IMR-90 (cell line): ENCODE measurements around the gene ANP32B. TPM values are rescaled to one million over a fixed set of nuclear protein-coding genes. Genes with fewer than 3 reads are reported as not detected.

Experiments used
- ATAC-seq: fragments of 200-7000 bp; cut with Tn5 transposase; 2 replicates; pipeline ENCODE4 v1.9.1; 2020; ENCODE audit warnings: low read depth, mild to moderate bottlenecking, moderate library complexity
- BruUV-seq: library from RNA; stranded (reverse); fragments of 400-500 nt; replicated peaks from 2 replicates; lab custom pipeline; 2021; lab: Mats Ljungman, UMichigan
- CTCF ChIA-PET: fragments of 300-600 bp; formaldehyde crosslinking; extraction: SDS; loops from one replicate; lab custom pipeline; 2021; ENCODE audit warnings: antibody characterized with exemption; lab: Yijun Ruan, JAX
- POLR2A ChIA-PET: fragments of 300-600 bp; sonication (Branson Sonifier 250); formaldehyde crosslinking; loops from one replicate; lab custom pipeline; 2022; ENCODE audit warnings: antibody characterized with exemption; ENCODE audit not compliant: unreplicated experiment; lab: Charles Lee
- DNase-seq: peaks from one replicate; pipeline ENCODE4 v3.0.0; 2013
- H2AFZ ChIP-seq: replicated peaks from 2 replicates; pipeline ENCODE3; 2013; ENCODE audit warnings: low read length, mild to moderate bottlenecking; ENCODE audit not compliant: poor library complexity
- H2AK5ac ChIP-seq: 2 replicates; pipeline ENCODE4 v1.6.1; 2013; ENCODE audit warnings: low read depth, low read length, inconsistent platforms
- H2AK9ac ChIP-seq: replicated peaks from 2 replicates; pipeline ENCODE3; 2013; ENCODE audit warnings: mild to moderate bottlenecking, low read depth, low read length, moderate library complexity; ENCODE audit not compliant: poor library complexity
- H2BK120ac ChIP-seq: 2 replicates; pipeline ENCODE4 v1.6.1; 2013; ENCODE audit warnings: low read depth, low read length, inconsistent platforms
- H2BK15ac ChIP-seq: 3 replicates; pipeline ENCODE4 v1.6.1; 2013; ENCODE audit warnings: low read depth, low read length, inconsistent platforms
- H2BK20ac ChIP-seq: 2 replicates; pipeline ENCODE4 v1.6.1; 2013; ENCODE audit warnings: low read depth, mild to moderate bottlenecking, inconsistent platforms, low read length, moderate library complexity
- H2BK5ac ChIP-seq: 2 replicates; pipeline ENCODE4 v1.6.1; 2013; ENCODE audit warnings: mild to moderate bottlenecking, low read depth, low read length, inconsistent platforms; ENCODE audit not compliant: poor library complexity, severe bottlenecking
- H3K14ac ChIP-seq: replicated peaks from 2 replicates; pipeline ENCODE4 v1.6.1; 2013; ENCODE audit warnings: low read depth, low read length, inconsistent platforms
- H3K18ac ChIP-seq: 2 replicates; pipeline ENCODE4 v1.6.1; 2013; ENCODE audit warnings: low read depth, low read length, control low read depth
- H3K23ac ChIP-seq: 2 replicates; pipeline ENCODE4 v1.6.1; 2013; ENCODE audit warnings: low read depth, low read length, inconsistent platforms
- H3K27ac ChIP-seq: 2 replicates; pipeline ENCODE4 v1.5.1; 2013; ENCODE audit warnings: mild to moderate bottlenecking, control low read depth, low read length; ENCODE audit not compliant: insufficient read depth
- H3K27me3 ChIP-seq: 2 replicates; pipeline ENCODE4 v1.6.1; 2013; ENCODE audit warnings: low read length; ENCODE audit not compliant: control insufficient read depth, insufficient read depth
- H3K36me3 ChIP-seq: 2 replicates; pipeline ENCODE4 v1.6.1; 2013; ENCODE audit warnings: low read length, mixed read lengths; ENCODE audit not compliant: control insufficient read depth, insufficient read depth
- H3K4ac ChIP-seq: 2 replicates; pipeline ENCODE4 v1.6.1; 2013; ENCODE audit warnings: low read depth, low read length, inconsistent platforms
- H3K4me1 ChIP-seq: 2 replicates; pipeline ENCODE4 v1.6.1; 2013; ENCODE audit warnings: low read length, mixed read lengths; ENCODE audit not compliant: control insufficient read depth, insufficient read depth
- H3K4me2 ChIP-seq: 2 replicates; pipeline ENCODE4 v1.6.1; 2013; ENCODE audit warnings: low read depth, mild to moderate bottlenecking, control low read depth, low read length, moderate library complexity
- H3K4me3 ChIP-seq: 2 replicates; pipeline ENCODE4 v1.5.1; 2013; ENCODE audit warnings: low read depth, mild to moderate bottlenecking, control low read depth, low read length, moderate library complexity; ENCODE audit not compliant: insufficient read depth
- H3K56ac ChIP-seq: 2 replicates; pipeline ENCODE4 v1.6.1; 2013; ENCODE audit warnings: low read length, inconsistent platforms; ENCODE audit not compliant: insufficient read depth; ENCODE audit errors: extremely low read depth
- H3K79me1 ChIP-seq, 2 experiments: 2 replicates each; pipeline ENCODE4 v1.6.1; 2013; ENCODE audit warnings: low read length in 2 of 2, inconsistent platforms in 1 of 2, low read depth in 1 of 2
- H3K9ac ChIP-seq: 2 replicates; pipeline ENCODE4 v1.6.1; 2013; ENCODE audit warnings: low read depth, low read length, control low read depth
- H3K9me1 ChIP-seq: 2 replicates; pipeline ENCODE4 v1.6.1; 2013; ENCODE audit warnings: low read length, inconsistent platforms; ENCODE audit not compliant: insufficient read depth
- H3K9me3 ChIP-seq: 2 replicates; pipeline ENCODE4 v1.6.1; 2013; ENCODE audit warnings: low read length; ENCODE audit not compliant: control insufficient read depth, insufficient read depth
- H4K20me1 ChIP-seq: 2 replicates; pipeline ENCODE4 v1.6.1; 2013; ENCODE audit warnings: low read length, inconsistent platforms; ENCODE audit not compliant: insufficient read depth
- H4K5ac ChIP-seq: 2 replicates; pipeline ENCODE4 v1.6.1; 2013; ENCODE audit warnings: mild to moderate bottlenecking, low read depth, low read length, control low read depth
- H4K8ac ChIP-seq, 2 experiments: 2 replicates each; pipeline ENCODE4 v1.6.1; 2013; ENCODE audit warnings: low read depth in 2 of 2, low read length in 2 of 2, control low read depth in 1 of 2, inconsistent platforms in 1 of 2
- H4K91ac ChIP-seq: 2 replicates; pipeline ENCODE4 v1.6.1; 2013; ENCODE audit warnings: low read depth, low read length, inconsistent platforms; ENCODE audit not compliant: insufficient read depth
- CEBPB ChIP-seq: IDR thresholded peaks from 2 replicates; pipeline ENCODE4 v1.6.1; 2012; ENCODE audit warnings: low read depth, low read length, improper control_type of control experiment
- CHD1 ChIP-seq: IDR thresholded peaks from 2 replicates; pipeline ENCODE4 v1.6.1; 2012; ENCODE audit warnings: low read depth, low read length, improper control_type of control experiment
- CTCF ChIP-seq: conservative IDR thresholded peaks from 2 replicates; pipeline ENCODE4 v1.5.1; 2012; ENCODE audit warnings: mild to moderate bottlenecking, low read depth, low read length, improper control_type of control experiment
- MAZ ChIP-seq: IDR thresholded peaks from 2 replicates; pipeline ENCODE4 v1.6.1; 2012; ENCODE audit warnings: low read depth, mild to moderate bottlenecking, low read length, improper control_type of control experiment, moderate library complexity, borderline replicate concordance
- MXI1 ChIP-seq: IDR thresholded peaks from 2 replicates; pipeline ENCODE4 v1.6.1; 2012; ENCODE audit warnings: low read depth, mild to moderate bottlenecking, low read length, moderate library complexity, borderline replicate concordance
- POLR2A ChIP-seq: IDR thresholded peaks from 2 replicates; pipeline ENCODE4 v1.6.1; 2012; ENCODE audit warnings: mild to moderate bottlenecking, low read depth, low read length
- WGBS, 2 experiments: methylation state at CpG; one replicate each; pipeline versions ENCODE4 v1.1.5 to v1.1.7; 2013; ENCODE audit warnings: missing lambda C conversion rate in 2 of 2; ENCODE audit not compliant: insufficient read length in 1 of 2; ENCODE audit errors: extremely low coverage in 2 of 2; 5-methylcytosine and 5-hydroxymethylcytosine counted together
- dilution Hi-C: fragments of 300-500 bp; cut with HindIII; formaldehyde crosslinking; loops from one replicate; pipeline ENCODE4 v1.14.3; 2018; ENCODE audit warnings: low sequenced_read_pairs; ENCODE audit not compliant: unreplicated experiment
- in situ Hi-C: fragments of 300-500 bp; cut with MboI; formaldehyde crosslinking; loops from 3 replicates; pipeline ENCODE4 v1.14.3; 2019; ENCODE audit warnings: low sequenced_read_pairs, inconsistent platforms, mixed read lengths
- intact Hi-C: fragments of 100-400 bp; cut with micrococcal nuclease; formaldehyde crosslinking; loops from 2 replicates; pipeline ENCODE4 v1.10.0; 2022
- polyA plus RNA-seq, 3 experiments: library from polyadenylated mRNA; depleted of rRNA; stranded (reverse); fragments of >200 nt; gene quantifications; 2 replicates each; pipeline ENCODE4 v1.2.3, GENCODE V29; 2012; ENCODE audit warnings: low replicate concordance in 1 of 3
- total RNA-seq: library from RNA; depleted of rRNA; stranded (reverse); fragments of >200 nt; gene quantifications from 2 replicates; pipeline ENCODE4 v1.2.3, GENCODE V29; 2012

ANP32B gene
- total and polyA plus RNA-seq, 2 of the 4 experiments (the other 2 are of a cell fraction), result 3.9 to 46.8 TPM

GRCh38 chr9:97962575-97962974 lies 20.6 kb upstream of the ANP32B start:
- Histone ChIP-seq H4K91ac (no peak overlapping the region), H3K27me3 (peaks cover 24% of the 10 kb centered on the region), H4K8ac (no peak overlapping the region), H3K14ac (no peak overlapping the region), H3K9me3 (no peaks in the 10 kb centered on the region), H3K4ac (no peak overlapping the region), H2AK5ac (no peak overlapping the region), H3K9me1 (no peaks in the 10 kb centered on the region), H3K56ac (no peak overlapping the region), H2BK120ac (no peak overlapping the region), H4K20me1 (no peaks in the 10 kb centered on the region), H2AK9ac (no peak overlapping the region), H3K9ac (no peak overlapping the region), H3K36me3 (no peaks in the 10 kb centered on the region), H2BK5ac (no peak overlapping the region), H3K4me1 (peaks cover 6% of the 10 kb centered on the region), H4K5ac (no peak overlapping the region), H3K18ac (no peak overlapping the region), H3K27ac (no peak overlapping the region), H3K4me3 (no peak overlapping the region), H2AFZ (no peak overlapping the region), H2BK20ac (no peak overlapping the region), H3K79me1 (no peaks in the 10 kb centered on the region), H3K4me2 (no peak overlapping the region), H2BK15ac (no peak overlapping the region), H3K23ac (no peak overlapping the region)
- no peak for DNase-seq
- no peak for TF ChIP-seq CEBPB
- TF ChIP-seq CTCF, result no peak
- no peak for TF ChIP-seq MXI1
- no peak for TF ChIP-seq POLR2A
- no peak for TF ChIP-seq MAZ
- no peak for TF ChIP-seq CHD1
- no peak for ATAC-seq
- ChIA-PET CTCF (no interaction called here), POLR2A (no interaction called here)
- dilution Hi-C loops, result no loop called here
- 83% methylated on average over 2 of the region's 5 CpGs; no CpG with 5 or more reads in 1 of the 2 experiments for WGBS, 2 experiments
- intact Hi-C loops, result no loop called here
- no TSS peak for BruUV-seq
- in situ Hi-C loops, result no loop called here
